ENCODE data around the gene HACD4.

GRCh38 chr9:21028466-21028865 lies 3.0 kb downstream of the HACD4 start:
- TF ChIP-seq CTCF (IDR thresholded peaks at IDR 0.05) = no peak
- TF ChIP-seq POLR2A (IDR thresholded peaks at IDR 0.05) = no peak
